HepG2 (cell line): ENCODE measurements around the gene CFAP43. TPM values are rescaled to one million over a fixed set of nuclear protein-coding genes. Genes with fewer than 3 reads are reported as not detected.

Experiments used
- ATF1 ChIP-seq: IDR thresholded peaks from 2 replicates; pipeline ENCODE4 v1.6.1; 2016; ENCODE audit warnings: mild to moderate bottlenecking, control low read depth
- BCL6 ChIP-seq: IDR thresholded peaks from 2 replicates; pipeline ENCODE4 v1.6.1; 2016; ENCODE audit warnings: missing genetic modification reagents, missing compliant biosample characterization
- ELF3 ChIP-seq: IDR thresholded peaks from 2 replicates; pipeline ENCODE4 v1.6.1; 2016; ENCODE audit warnings: missing genetic modification reagents, missing compliant biosample characterization
- FOXP1 ChIP-seq, 2 experiments: fragments of 450-650 bp in 1 of 2; IDR thresholded peaks; 2 replicates each; pipeline ENCODE4 v1.6.1; 2017 to 2018; ENCODE audit warnings: antibody characterized with exemption in 1 of 2
- MED1 ChIP-seq: sonication (generic); formaldehyde crosslinking; IDR thresholded peaks from 2 replicates; pipeline ENCODE4 v1.4.0; 2020; ENCODE audit warnings: missing genetic modification reagents
- MEF2D ChIP-seq: sonication (generic); formaldehyde crosslinking; IDR thresholded peaks from 2 replicates; pipeline ENCODE4 v1.5.1; 2020; ENCODE audit warnings: mild to moderate bottlenecking, missing genetic modification reagents
- NCOA2 ChIP-seq: sonication (generic); formaldehyde crosslinking; IDR thresholded peaks from 2 replicates; pipeline ENCODE4 v1.8.0; 2022; ENCODE audit warnings: inconsistent platforms
- PHF21A ChIP-seq: sonication (generic); formaldehyde crosslinking; IDR thresholded peaks from 2 replicates; pipeline ENCODE4 v1.5.0; 2020; ENCODE audit warnings: mild to moderate bottlenecking, missing genetic modification reagents
- PITX1 ChIP-seq: sonication (generic); formaldehyde crosslinking; IDR thresholded peaks from 2 replicates; pipeline ENCODE4 v1.5.1; 2020; ENCODE audit warnings: mild to moderate bottlenecking, missing genetic modification reagents
- RXRB ChIP-seq: IDR thresholded peaks from 2 replicates; pipeline ENCODE4 v1.6.1; 2016; ENCODE audit warnings: borderline replicate concordance, missing genetic modification reagents, missing compliant biosample characterization
- SNRNP70 ChIP-seq: fragments of 200-400 bp; formaldehyde crosslinking; IDR thresholded peaks from 2 replicates; pipeline ENCODE4 v1.6.1; 2017; ENCODE audit warnings: mild to moderate bottlenecking, low read depth, low read length, moderate library complexity
- SOX5 ChIP-seq: IDR thresholded peaks from 2 replicates; pipeline ENCODE4 v1.6.1; 2016; ENCODE audit warnings: borderline replicate concordance
- THAP11 ChIP-seq: IDR thresholded peaks from 2 replicates; pipeline ENCODE4 v1.6.1; 2016; ENCODE audit warnings: missing biosample characterization, missing genetic modification reagents
- ZFP36L1 ChIP-seq: sonication (generic); formaldehyde crosslinking; IDR thresholded peaks from 2 replicates; pipeline ENCODE4 v1.8.0; 2022; ENCODE audit warnings: mild to moderate bottlenecking, missing genetic modification reagents, moderate library complexity
- ZNF558 ChIP-seq: sonication (generic); formaldehyde crosslinking; IDR thresholded peaks from 2 replicates; pipeline ENCODE4 v1.9.0; 2022; ENCODE audit warnings: mild to moderate bottlenecking, missing genetic modification reagents, borderline replicate concordance
- polyA plus RNA-seq, 8 experiments: library from polyadenylated mRNA; depleted of rRNA in 3 of 8; stranded (reverse) in 7 of 8; unstranded in 1 of 8; fragments of >200 nt; fragmentation: Illumina TruSeq in 4 of 8; extraction: Trizol in 4 of 8; gene quantifications; 2 replicates each; pipeline versions ENCODE4 v1.2.1 to v1.2.3, GENCODE V29; 2011 to 2016; ENCODE audit warnings: low read depth in 4 of 8, missing spikeins in 1 of 8, mixed read lengths in 1 of 8; ENCODE audit not compliant: insufficient read depth in 1 of 8
- total RNA-seq, 5 experiments: library from RNA; depleted of rRNA; stranded (reverse); fragments of >200 nt; fragmentation: Illumina TruSeq; extraction: Trizol; gene quantifications; 2 replicates each; pipeline ENCODE4 v1.2.3, GENCODE V29; 2016; ENCODE audit warnings: low read depth in 1 of 5
- TF ChIP-seq, protein P1 (sequence below), 2 experiments: sonication (generic) in 1 of 2; formaldehyde crosslinking in 1 of 2; IDR thresholded peaks; 2 replicates each; pipeline versions ENCODE4 v1.4.0 to v1.6.1; 2016 to 2020; ENCODE audit warnings: borderline replicate concordance in 1 of 2, low read depth in 1 of 2, mild to moderate bottlenecking in 1 of 2, missing genetic modification reagents in 1 of 2
- TF ChIP-seq, protein P2 (sequence below): IDR thresholded peaks from 2 replicates; pipeline ENCODE4 v1.6.1; 2016
- TF ChIP-seq, protein P3 (sequence below): conservative IDR thresholded peaks from 2 replicates; pipeline ENCODE4 v1.6.1; 2018; ENCODE audit warnings: missing genetic modification reagents
- TF ChIP-seq, protein P4 (sequence below): sonication (generic); formaldehyde crosslinking; conservative IDR thresholded peaks from 2 replicates; pipeline ENCODE4 v1.4.0; 2020; ENCODE audit warnings: mild to moderate bottlenecking, missing genetic modification reagents, moderate library complexity
- TF ChIP-seq, protein P5 (sequence below): IDR thresholded peaks from 2 replicates; pipeline ENCODE4 v1.6.1; 2016; ENCODE audit warnings: low read depth, control low read depth

The CFAP43 gene
- total and polyA plus RNA-seq, 2 of the 13 experiments (the other 11 are each of a cell fraction or from before 2014, with no cell fraction given): 0.24 to 0.38 TPM

DNA sequence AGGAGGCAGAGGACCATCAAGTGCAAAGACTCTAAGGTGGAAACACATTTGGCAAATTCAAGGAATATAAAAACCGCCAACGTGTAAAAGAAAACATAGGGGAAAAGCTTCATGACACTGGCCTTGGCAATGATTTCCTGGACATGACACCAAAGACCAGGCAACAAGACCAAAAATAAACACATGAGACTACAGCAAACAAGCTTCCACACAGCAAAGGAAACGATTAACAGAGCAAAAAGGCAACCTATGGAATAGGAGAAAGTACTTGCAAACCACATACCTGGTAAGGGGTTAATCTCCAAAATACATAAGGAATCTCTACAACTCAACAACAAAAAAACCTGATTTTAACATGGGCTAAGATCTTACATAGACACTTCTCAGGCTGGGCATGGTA lies 26.0 kb upstream of the CFAP43 start (continued):
- TF ChIP-seq PITX1 (peak; percentile 52; the same call in 1 of the 2 replicates), NCOA2 (CRISPR knock-in tag) (peak; percentile 44; the same call in 1 of the 2 replicates), SOX5 (CRISPR knock-in tag) (peak; percentile 67; the same call in 1 of the 2 replicates), THAP11 (CRISPR knock-in tag) (peak; percentile 32; the same call in 1 of the 2 replicates), RXRB (CRISPR knock-in tag) (peak; percentile 79), PHF21A (0 out of 2 replicates have a peak, but pooled peaks have one; percentile 24), ZFP36L1 (CRISPR knock-in tag) (0 out of 2 replicates have a peak, but pooled peaks have one; percentile 57), FOXP1 (IDR thresholded peaks at IDR 0.05) (peak; percentile 15; the same call in 1 of the 2 replicates), FOXP1 (CRISPR knock-in tag; IDR thresholded peaks at IDR 0.05) (peak; percentile 83), ZNF558 (CRISPR knock-in tag) (no peak), MED1 (CRISPR knock-in tag) (peak; percentile 77), ELF3 (CRISPR knock-in tag) (peak; percentile 58), ATF1 (CRISPR knock-in tag) (peak; percentile 38; the same call in 1 of the 2 replicates), SNRNP70 (no peak), MEF2D (peak; percentile 78), BCL6 (CRISPR knock-in tag) (peak; percentile 68)
- TF ChIP-seq, protein P1, sequence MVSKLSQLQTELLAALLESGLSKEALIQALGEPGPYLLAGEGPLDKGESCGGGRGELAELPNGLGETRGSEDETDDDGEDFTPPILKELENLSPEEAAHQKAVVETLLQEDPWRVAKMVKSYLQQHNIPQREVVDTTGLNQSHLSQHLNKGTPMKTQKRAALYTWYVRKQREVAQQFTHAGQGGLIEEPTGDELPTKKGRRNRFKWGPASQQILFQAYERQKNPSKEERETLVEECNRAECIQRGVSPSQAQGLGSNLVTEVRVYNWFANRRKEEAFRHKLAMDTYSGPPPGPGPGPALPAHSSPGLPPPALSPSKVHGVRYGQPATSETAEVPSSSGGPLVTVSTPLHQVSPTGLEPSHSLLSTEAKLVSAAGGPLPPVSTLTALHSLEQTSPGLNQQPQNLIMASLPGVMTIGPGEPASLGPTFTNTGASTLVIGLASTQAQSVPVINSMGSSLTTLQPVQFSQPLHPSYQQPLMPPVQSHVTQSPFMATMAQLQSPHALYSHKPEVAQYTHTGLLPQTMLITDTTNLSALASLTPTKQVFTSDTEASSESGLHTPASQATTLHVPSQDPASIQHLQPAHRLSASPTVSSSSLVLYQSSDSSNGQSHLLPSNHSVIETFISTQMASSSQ (IDR thresholded peaks at IDR 0.05; ENCODE audit: low read depth): no peak
- TF ChIP-seq, protein P1 (CRISPR knock-in tag; IDR thresholded peaks at IDR 0.05; ENCODE audit: borderline replicate concordance): peak; percentile 30; the same call in 1 of the 2 replicates
- TF ChIP-seq, protein P2, sequence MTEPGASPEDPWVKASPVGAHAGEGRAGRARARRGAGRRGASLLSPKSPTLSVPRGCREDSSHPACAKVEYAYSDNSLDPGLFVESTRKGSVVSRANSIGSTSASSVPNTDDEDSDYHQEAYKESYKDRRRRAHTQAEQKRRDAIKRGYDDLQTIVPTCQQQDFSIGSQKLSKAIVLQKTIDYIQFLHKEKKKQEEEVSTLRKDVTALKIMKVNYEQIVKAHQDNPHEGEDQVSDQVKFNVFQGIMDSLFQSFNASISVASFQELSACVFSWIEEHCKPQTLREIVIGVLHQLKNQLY (CRISPR knock-in tag): no peak
- TF ChIP-seq, protein P3, sequence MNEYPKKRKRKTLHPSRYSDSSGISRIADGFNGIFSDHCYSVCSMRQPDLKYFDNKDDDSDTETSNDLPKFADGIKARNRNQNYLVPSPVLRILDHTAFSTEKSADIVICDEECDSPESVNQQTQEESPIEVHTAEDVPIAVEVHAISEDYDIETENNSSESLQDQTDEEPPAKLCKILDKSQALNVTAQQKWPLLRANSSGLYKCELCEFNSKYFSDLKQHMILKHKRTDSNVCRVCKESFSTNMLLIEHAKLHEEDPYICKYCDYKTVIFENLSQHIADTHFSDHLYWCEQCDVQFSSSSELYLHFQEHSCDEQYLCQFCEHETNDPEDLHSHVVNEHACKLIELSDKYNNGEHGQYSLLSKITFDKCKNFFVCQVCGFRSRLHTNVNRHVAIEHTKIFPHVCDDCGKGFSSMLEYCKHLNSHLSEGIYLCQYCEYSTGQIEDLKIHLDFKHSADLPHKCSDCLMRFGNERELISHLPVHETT (CRISPR knock-in tag): no peak
- TF ChIP-seq, protein P4, sequence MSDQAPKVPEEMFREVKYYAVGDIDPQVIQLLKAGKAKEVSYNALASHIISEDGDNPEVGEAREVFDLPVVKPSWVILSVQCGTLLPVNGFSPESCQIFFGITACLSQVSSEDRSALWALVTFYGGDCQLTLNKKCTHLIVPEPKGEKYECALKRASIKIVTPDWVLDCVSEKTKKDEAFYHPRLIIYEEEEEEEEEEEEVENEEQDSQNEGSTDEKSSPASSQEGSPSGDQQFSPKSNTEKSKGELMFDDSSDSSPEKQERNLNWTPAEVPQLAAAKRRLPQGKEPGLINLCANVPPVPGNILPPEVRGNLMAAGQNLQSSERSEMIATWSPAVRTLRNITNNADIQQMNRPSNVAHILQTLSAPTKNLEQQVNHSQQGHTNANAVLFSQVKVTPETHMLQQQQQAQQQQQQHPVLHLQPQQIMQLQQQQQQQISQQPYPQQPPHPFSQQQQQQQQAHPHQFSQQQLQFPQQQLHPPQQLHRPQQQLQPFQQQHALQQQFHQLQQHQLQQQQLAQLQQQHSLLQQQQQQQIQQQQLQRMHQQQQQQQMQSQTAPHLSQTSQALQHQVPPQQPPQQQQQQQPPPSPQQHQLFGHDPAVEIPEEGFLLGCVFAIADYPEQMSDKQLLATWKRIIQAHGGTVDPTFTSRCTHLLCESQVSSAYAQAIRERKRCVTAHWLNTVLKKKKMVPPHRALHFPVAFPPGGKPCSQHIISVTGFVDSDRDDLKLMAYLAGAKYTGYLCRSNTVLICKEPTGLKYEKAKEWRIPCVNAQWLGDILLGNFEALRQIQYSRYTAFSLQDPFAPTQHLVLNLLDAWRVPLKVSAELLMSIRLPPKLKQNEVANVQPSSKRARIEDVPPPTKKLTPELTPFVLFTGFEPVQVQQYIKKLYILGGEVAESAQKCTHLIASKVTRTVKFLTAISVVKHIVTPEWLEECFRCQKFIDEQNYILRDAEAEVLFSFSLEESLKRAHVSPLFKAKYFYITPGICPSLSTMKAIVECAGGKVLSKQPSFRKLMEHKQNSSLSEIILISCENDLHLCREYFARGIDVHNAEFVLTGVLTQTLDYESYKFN: peak; percentile 68
- TF ChIP-seq, protein P5, sequence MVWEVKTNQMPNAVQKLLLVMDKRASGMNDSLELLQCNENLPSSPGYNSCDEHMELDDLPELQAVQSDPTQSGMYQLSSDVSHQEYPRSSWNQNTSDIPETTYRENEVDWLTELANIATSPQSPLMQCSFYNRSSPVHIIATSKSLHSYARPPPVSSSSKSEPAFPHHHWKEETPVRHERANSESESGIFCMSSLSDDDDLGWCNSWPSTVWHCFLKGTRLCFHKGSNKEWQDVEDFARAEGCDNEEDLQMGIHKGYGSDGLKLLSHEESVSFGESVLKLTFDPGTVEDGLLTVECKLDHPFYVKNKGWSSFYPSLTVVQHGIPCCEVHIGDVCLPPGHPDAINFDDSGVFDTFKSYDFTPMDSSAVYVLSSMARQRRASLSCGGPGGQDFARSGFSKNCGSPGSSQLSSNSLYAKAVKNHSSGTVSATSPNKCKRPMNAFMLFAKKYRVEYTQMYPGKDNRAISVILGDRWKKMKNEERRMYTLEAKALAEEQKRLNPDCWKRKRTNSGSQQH (CRISPR knock-in tag): peak; percentile 33; the same call in 1 of the 2 replicates
